ENCODE data around the gene ZNF521. TPM values are rescaled to one million over a fixed set of nuclear protein-coding genes. Genes with fewer than 3 reads are reported as not detected.

ZNF521 gene
- total and polyA plus RNA-seq, 2 experiments from 2014 or later: 3.1 to 9.2 TPM

DNA sequence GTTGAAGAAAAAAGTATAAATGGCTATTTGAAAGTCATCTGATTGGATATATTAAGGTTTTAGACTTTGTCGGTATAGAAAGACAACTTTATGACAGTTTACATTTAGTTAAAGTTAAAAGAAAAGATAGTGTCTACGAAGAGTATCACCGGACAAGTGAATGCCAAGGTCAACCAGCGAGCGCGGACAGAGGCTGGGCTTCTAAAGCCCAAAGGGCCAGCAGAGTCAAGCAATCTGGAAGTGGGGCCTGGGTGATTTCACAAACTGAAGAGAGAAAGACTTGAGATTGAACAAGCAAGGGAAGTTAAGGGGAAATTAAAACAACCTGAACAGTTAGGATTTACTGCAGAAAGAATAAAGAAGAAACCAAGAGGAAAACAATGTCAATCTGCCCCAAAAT, 16.3 kb downstream of the ZNF521 start (continued):
- TF ChIP-seq ZNF462 (CRISPR knock-in tag; IDR thresholded peaks at IDR 0.05): no peak
- no peak for TF ChIP-seq STAT1 (IDR thresholded peaks at IDR 0.05; ENCODE audit: unreplicated experiment)
- TF ChIP-seq JUNB (IDR thresholded peaks at IDR 0.05; ENCODE audit: unreplicated experiment): no peak
- no peak for TF ChIP-seq CREB1 (CRISPR knock-in tag; IDR thresholded peaks at IDR 0.05; ENCODE audit: low read depth)
- TF ChIP-seq ZNF114 (CRISPR knock-in tag; IDR thresholded peaks at IDR 0.05): no peak
- TF ChIP-seq NANOG (IDR thresholded peaks at IDR 0.05; ENCODE audit: borderline replicate concordance): no peak
- TF ChIP-seq EZH2 (IDR thresholded peaks at IDR 0.05; ENCODE audit: low read depth, unreplicated experiment): no peak
- TF ChIP-seq POLR2AphosphoS5 (IDR thresholded peaks at IDR 0.05; ENCODE audit: low read depth): no peak

DNA sequence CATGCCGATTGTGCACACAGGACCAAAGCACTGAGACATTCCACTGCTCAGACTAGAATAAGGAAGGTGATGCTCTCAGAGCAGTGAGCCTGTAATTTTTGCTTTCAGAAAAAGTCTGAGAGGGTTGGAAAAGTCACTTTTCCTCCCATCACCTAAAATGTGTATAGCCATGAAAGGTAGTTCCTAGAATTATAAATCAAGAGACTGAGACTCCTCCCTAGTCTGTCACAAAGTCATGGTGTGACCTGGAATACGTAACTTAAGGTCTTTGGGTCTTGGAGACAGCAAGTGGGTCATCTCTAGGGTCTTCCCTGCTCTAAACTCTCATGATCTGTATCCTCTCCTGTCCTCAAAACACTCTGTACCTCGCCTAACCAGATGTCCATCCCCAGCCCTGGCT, 16.9 kb downstream of the ZNF521 start:
- Histone ChIP-seq H3K4me1 (ENCODE audit: insufficient read depth) (no peaks in the 10 kb centered on the region), H3K4me3 (no peak overlapping the region), H3K36me3 (ENCODE audit: insufficient read depth) (no peaks in the 10 kb centered on the region), H3K27me3 (ENCODE audit: insufficient read depth) (no peaks in the 10 kb centered on the region), H2AFZ (no peak overlapping the region), H3K9me2 (ENCODE audit: insufficient read depth) (no peaks in the 10 kb centered on the region), H3F3A (replicated peaks; ENCODE audit: low read depth) (no peaks in the 10 kb centered on the region), H4K20me1 (replicated peaks; ENCODE audit: insufficient read depth) (0 out of 2 replicates have a peak, but pooled peaks cover 6% of the 10 kb centered on the region), H3K4me2 (no peak overlapping the region), H3K79me2 (replicated peaks; ENCODE audit: insufficient read depth) (0 out of 2 replicates have a peak, but pooled peaks cover 3% of the 10 kb centered on the region), H3K27ac (ENCODE audit: low read depth) (no peak overlapping the region)
- Mint-ChIP-seq H3K4me3 (no peak overlapping the region), H3K9me3 (no peaks in the 10 kb centered on the region), H3K4me1 (peaks cover 11% of the 10 kb centered on the region), H3K36me3 (ENCODE audit: low read depth) (no peaks in the 10 kb centered on the region), H3K27ac (peak overlapping the region; percentile 14; the same call in 1 of the 2 replicates), H3K27me3 (ENCODE audit: insufficient read depth, low read depth, poor library complexity) (peaks cover 2% of the 10 kb centered on the region)
- DNase-seq (ENCODE audit: low spot score) (no peak), ATAC-seq (no peak)
- TF ChIP-seq ZNF462 (CRISPR knock-in tag; IDR thresholded peaks at IDR 0.05): no peak
- TF ChIP-seq ETS1 (IDR thresholded peaks at IDR 0.05): no peak
- no peak for TF ChIP-seq EZH2phosphoT487 (IDR thresholded peaks at IDR 0.05; ENCODE audit: unreplicated experiment)
- TF ChIP-seq STAT1 (IDR thresholded peaks at IDR 0.05; ENCODE audit: unreplicated experiment): no peak

All from GM23338 (cell line).